GM23338 (cell line): ENCODE results near the gene SETMAR. TPM values are rescaled to one million over a fixed set of nuclear protein-coding genes. Genes with fewer than 3 reads are reported as not detected.

Experiments
- ATAC-seq: fragments of 200-7000 bp; cut with Tn5 transposase; 3 replicates; pipeline ENCODE4 v1.9.1; 2020
- DNase-seq: peaks from one replicate; pipeline ENCODE4 v3.0.0-alpha.2; 2015; ENCODE audit warnings: low spot score
- H2AFZ ChIP-seq: fragments of 200-600 bp; sonication (generic); 2 replicates; pipeline ENCODE4 v1.8.0; 2016; ENCODE audit warnings: antibody characterized with exemption, mild to moderate bottlenecking, moderate library complexity
- H3F3A ChIP-seq: fragments of 200-600 bp; sonication (generic); replicated peaks from 2 replicates; pipeline ENCODE4 v1.8.0; 2017; ENCODE audit warnings: antibody characterized with exemption, mixed run types, low read depth
- H3K27ac ChIP-seq: fragments of 200-600 bp; sonication (generic); 2 replicates; pipeline ENCODE4 v1.6.1; 2016; ENCODE audit warnings: low read depth
- H3K27me3 ChIP-seq: fragments of 200-600 bp; sonication (generic); 2 replicates; pipeline ENCODE4 v1.8.0; 2016; ENCODE audit warnings: mild to moderate bottlenecking, mixed run types, moderate library complexity; ENCODE audit not compliant: insufficient read depth
- H3K36me3 ChIP-seq: fragments of 200-600 bp; sonication (generic); 2 replicates; pipeline ENCODE4 v1.8.0; 2016; ENCODE audit warnings: mild to moderate bottlenecking; ENCODE audit not compliant: insufficient read depth
- H3K4me1 ChIP-seq: fragments of 200-600 bp; sonication (generic); 2 replicates; pipeline ENCODE4 v1.8.0; 2016; ENCODE audit warnings: mild to moderate bottlenecking, moderate library complexity; ENCODE audit not compliant: insufficient read depth
- H3K4me2 ChIP-seq: fragments of 200-600 bp; sonication (generic); 2 replicates; pipeline ENCODE4 v1.7.1; 2017; ENCODE audit warnings: mixed run types
- H3K4me3 ChIP-seq: fragments of 200-600 bp; sonication (generic); 2 replicates; pipeline ENCODE4 v1.6.1; 2016; ENCODE audit warnings: mixed run types
- H3K79me2 ChIP-seq: fragments of 200-600 bp; sonication (generic); replicated peaks from 2 replicates; pipeline ENCODE4 v1.8.0; 2017; ENCODE audit warnings: mild to moderate bottlenecking; ENCODE audit not compliant: insufficient read depth
- H3K9me2 ChIP-seq: fragments of 200-600 bp; sonication (generic); 2 replicates; pipeline ENCODE4 v1.8.0; 2017; ENCODE audit not compliant: insufficient read depth
- H4K20me1 ChIP-seq: fragments of 200-600 bp; sonication (generic); replicated peaks from 2 replicates; pipeline ENCODE4 v1.8.0; 2017; ENCODE audit warnings: mild to moderate bottlenecking; ENCODE audit not compliant: insufficient read depth
- H3K27ac Mint-ChIP-seq: 2 replicates; pipeline ENCODE4 v1.8.0; 2020; ENCODE audit warnings: inconsistent platforms, mild to moderate bottlenecking, moderate library complexity, mixed read lengths
- H3K27me3 Mint-ChIP-seq: 3 replicates; pipeline ENCODE4 v1.8.0; 2022; ENCODE audit warnings: low read depth, mild to moderate bottlenecking, moderate library complexity, mixed read lengths, inconsistent platforms; ENCODE audit not compliant: insufficient read depth, poor library complexity
- H3K36me3 Mint-ChIP-seq: 3 replicates; pipeline ENCODE4 v1.8.0; 2021; ENCODE audit warnings: low read depth, mild to moderate bottlenecking, inconsistent platforms, moderate library complexity, mixed read lengths
- H3K4me1 Mint-ChIP-seq: 3 replicates; pipeline ENCODE4 v1.8.0; 2020; ENCODE audit warnings: mild to moderate bottlenecking, inconsistent platforms, mixed read lengths
- H3K4me3 Mint-ChIP-seq: 3 replicates; pipeline ENCODE4 v1.8.0; 2021; ENCODE audit warnings: moderate library complexity, mild to moderate bottlenecking, inconsistent platforms, mixed read lengths
- H3K9me3 Mint-ChIP-seq: 3 replicates; pipeline ENCODE4 v1.8.0; 2020; ENCODE audit warnings: moderate library complexity, mild to moderate bottlenecking, inconsistent platforms, mixed read lengths
- CREB1 ChIP-seq: fragments of 250-450 bp; sonication (Bioruptor Pico); IDR thresholded peaks from 2 replicates; pipeline ENCODE4 v1.5.0; 2020; ENCODE audit warnings: low read depth, mild to moderate bottlenecking, moderate library complexity
- EZH2 ChIP-seq: fragments of 200-600 bp; sonication (generic); IDR thresholded peaks from one replicate; pipeline ENCODE4 v1.8.0; 2017; ENCODE audit warnings: antibody characterized with exemption, mild to moderate bottlenecking, low read depth; ENCODE audit not compliant: unreplicated experiment
- EZH2phosphoT487 ChIP-seq: fragments of 200-600 bp; sonication (generic); IDR thresholded peaks from one replicate; pipeline ENCODE4 v1.8.1; 2018; ENCODE audit warnings: antibody characterized with exemption; ENCODE audit not compliant: unreplicated experiment
- JUNB ChIP-seq: IDR thresholded peaks from one replicate; pipeline ENCODE4 v1.6.1; 2016; ENCODE audit warnings: antibody characterized with exemption; ENCODE audit not compliant: unreplicated experiment
- POLR2AphosphoS5 ChIP-seq: IDR thresholded peaks from 2 replicates; pipeline ENCODE4 v1.6.1; 2016; ENCODE audit warnings: antibody characterized with exemption, low read depth
- STAT1 ChIP-seq: IDR thresholded peaks from one replicate; pipeline ENCODE4 v1.6.1; 2016; ENCODE audit warnings: antibody characterized with exemption; ENCODE audit not compliant: unreplicated experiment
- ZNF114 ChIP-seq: fragments of 250-450 bp; sonication (Bioruptor Pico); IDR thresholded peaks from 2 replicates; pipeline ENCODE4 v1.5.0; 2020; ENCODE audit warnings: mild to moderate bottlenecking, moderate library complexity
- ZNF331 ChIP-seq: fragments of 250-450 bp; sonication (Bioruptor Pico); IDR thresholded peaks from 2 replicates; pipeline ENCODE4 v1.5.0; 2020; ENCODE audit warnings: low read depth, mild to moderate bottlenecking, moderate library complexity
- polyA plus RNA-seq: library from polyadenylated mRNA; unstranded; fragments of >200 nt; fragmentation: Nextera tagmentation; extraction: Ambion mirVana; gene quantifications from 2 replicates; pipeline ENCODE4 v1.2.1, GENCODE V29; 2016
- total RNA-seq: library from RNA; depleted of rRNA; stranded (reverse); fragments of >200 nt; shearing (Covaris generic); gene quantifications from 2 replicates; pipeline ENCODE4 v1.2.3, GENCODE V29; 2014
- TF ChIP-seq, protein P1 (sequence below): IDR thresholded peaks from 2 replicates; pipeline ENCODE4 v1.6.1; 2016; ENCODE audit warnings: antibody characterized with exemption
- TF ChIP-seq, protein P2 (sequence below): IDR thresholded peaks from one replicate; pipeline ENCODE4 v1.6.1; 2018; ENCODE audit warnings: antibody characterized with exemption; ENCODE audit not compliant: unreplicated experiment
- TF ChIP-seq, protein P3 (sequence below), 2 experiments: fragments of 200-600 bp in 1 of 2; sonication (generic) in 1 of 2; conservative IDR thresholded peaks; 2 replicates each; pipeline versions ENCODE4 v1.5.1 to v1.6.1; 2016 to 2017; ENCODE audit warnings: antibody characterized with exemption in 2 of 2, low read depth in 2 of 2, mild to moderate bottlenecking in 2 of 2, moderate library complexity in 1 of 2

The SETMAR gene
- total and polyA plus RNA-seq, 2 experiments from 2014 or later = 11.2 to 19.8 TPM

DNA sequence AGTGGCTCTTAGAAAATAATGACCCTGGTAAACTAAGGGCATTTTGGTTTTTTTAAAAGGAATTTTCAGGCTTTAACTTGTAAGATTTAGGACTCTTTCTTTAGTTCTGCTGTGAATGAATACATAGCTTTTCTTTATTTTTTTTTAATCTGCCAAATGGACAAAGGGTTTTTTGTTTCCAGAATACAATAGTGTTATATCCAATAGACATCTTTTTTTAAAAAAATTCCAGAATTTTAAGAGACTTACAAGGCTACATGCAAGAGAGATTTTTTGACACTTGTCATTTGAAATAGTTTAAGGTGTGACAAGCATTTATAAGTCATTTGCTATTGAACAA is 38.1 kb downstream of the SETMAR start:
- no peaks in the 10 kb centered on the region for H3K79me2 ChIP-seq
- no peaks in the 10 kb centered on the region for H3K36me3 Mint-ChIP-seq
- TF ChIP-seq, protein P1, sequence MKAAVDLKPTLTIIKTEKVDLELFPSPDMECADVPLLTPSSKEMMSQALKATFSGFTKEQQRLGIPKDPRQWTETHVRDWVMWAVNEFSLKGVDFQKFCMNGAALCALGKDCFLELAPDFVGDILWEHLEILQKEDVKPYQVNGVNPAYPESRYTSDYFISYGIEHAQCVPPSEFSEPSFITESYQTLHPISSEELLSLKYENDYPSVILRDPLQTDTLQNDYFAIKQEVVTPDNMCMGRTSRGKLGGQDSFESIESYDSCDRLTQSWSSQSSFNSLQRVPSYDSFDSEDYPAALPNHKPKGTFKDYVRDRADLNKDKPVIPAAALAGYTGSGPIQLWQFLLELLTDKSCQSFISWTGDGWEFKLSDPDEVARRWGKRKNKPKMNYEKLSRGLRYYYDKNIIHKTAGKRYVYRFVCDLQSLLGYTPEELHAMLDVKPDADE = no peak
- H3K4me3 Mint-ChIP-seq = no peak overlapping the region
- no peak overlapping the region for H3K27ac ChIP-seq
- H3K4me1 ChIP-seq = no peaks in the 10 kb centered on the region
- no peaks in the 10 kb centered on the region for H3K9me2 ChIP-seq
- H3F3A ChIP-seq = no peaks in the 10 kb centered on the region
- no peak overlapping the region for H3K27ac Mint-ChIP-seq
- ATAC-seq (no peak), DNase-seq (no peak)
- no peak overlapping the region for H3K4me3 ChIP-seq
- peaks cover 1% of the 10 kb centered on the region for H3K27me3 Mint-ChIP-seq
- H3K36me3 ChIP-seq = no peaks in the 10 kb centered on the region
- no peaks in the 10 kb centered on the region; the same call in 2 of the 3 replicates for H3K9me3 Mint-ChIP-seq
- peaks cover 25% of the 10 kb centered on the region for H3K4me1 Mint-ChIP-seq
- no peak overlapping the region for H3K4me2 ChIP-seq
- H3K27me3 ChIP-seq = no peaks in the 10 kb centered on the region
- no peaks in the 10 kb centered on the region for H4K20me1 ChIP-seq
- no peak overlapping the region for H2AFZ ChIP-seq

DNA sequence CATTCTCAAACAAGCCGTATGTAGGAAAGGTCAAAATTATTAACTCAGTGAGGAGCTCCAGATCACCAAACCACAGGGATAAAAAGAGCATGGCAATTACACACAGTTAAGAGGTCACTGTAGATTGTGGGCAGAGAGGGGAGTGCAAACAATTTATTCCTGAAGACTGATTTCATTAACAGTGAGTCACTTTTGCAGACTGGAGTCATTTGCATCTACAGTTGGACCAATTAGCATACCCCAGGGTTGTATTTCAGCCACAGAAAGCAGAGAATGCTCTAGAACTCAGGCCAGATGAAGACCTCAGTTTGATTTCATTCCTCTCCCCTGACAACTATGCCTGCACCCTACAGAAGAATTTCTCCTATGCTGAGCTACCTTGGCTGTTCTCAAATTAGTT is 40.1 kb downstream of the SETMAR start:
- peaks cover 4% of the 10 kb centered on the region; the same call in 2 of the 3 replicates for H3K9me3 Mint-ChIP-seq
- ATAC-seq (no peak), DNase-seq (no peak)
- peaks cover 1% of the 10 kb centered on the region for H3K27me3 Mint-ChIP-seq
- TF ChIP-seq JUNB (no peak), ZNF331 (no peak), CREB1 (CRISPR knock-in tag) (no peak), ZNF114 (CRISPR knock-in tag) (no peak), POLR2AphosphoS5 (no peak), EZH2 (no peak), EZH2phosphoT487 (no peak), STAT1 (no peak)
- TF ChIP-seq, protein P2, sequence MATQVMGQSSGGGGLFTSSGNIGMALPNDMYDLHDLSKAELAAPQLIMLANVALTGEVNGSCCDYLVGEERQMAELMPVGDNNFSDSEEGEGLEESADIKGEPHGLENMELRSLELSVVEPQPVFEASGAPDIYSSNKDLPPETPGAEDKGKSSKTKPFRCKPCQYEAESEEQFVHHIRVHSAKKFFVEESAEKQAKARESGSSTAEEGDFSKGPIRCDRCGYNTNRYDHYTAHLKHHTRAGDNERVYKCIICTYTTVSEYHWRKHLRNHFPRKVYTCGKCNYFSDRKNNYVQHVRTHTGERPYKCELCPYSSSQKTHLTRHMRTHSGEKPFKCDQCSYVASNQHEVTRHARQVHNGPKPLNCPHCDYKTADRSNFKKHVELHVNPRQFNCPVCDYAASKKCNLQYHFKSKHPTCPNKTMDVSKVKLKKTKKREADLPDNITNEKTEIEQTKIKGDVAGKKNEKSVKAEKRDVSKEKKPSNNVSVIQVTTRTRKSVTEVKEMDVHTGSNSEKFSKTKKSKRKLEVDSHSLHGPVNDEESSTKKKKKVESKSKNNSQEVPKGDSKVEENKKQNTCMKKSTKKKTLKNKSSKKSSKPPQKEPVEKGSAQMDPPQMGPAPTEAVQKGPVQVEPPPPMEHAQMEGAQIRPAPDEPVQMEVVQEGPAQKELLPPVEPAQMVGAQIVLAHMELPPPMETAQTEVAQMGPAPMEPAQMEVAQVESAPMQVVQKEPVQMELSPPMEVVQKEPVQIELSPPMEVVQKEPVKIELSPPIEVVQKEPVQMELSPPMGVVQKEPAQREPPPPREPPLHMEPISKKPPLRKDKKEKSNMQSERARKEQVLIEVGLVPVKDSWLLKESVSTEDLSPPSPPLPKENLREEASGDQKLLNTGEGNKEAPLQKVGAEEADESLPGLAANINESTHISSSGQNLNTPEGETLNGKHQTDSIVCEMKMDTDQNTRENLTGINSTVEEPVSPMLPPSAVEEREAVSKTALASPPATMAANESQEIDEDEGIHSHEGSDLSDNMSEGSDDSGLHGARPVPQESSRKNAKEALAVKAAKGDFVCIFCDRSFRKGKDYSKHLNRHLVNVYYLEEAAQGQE = no peak
- TF ChIP-seq, protein P3, sequence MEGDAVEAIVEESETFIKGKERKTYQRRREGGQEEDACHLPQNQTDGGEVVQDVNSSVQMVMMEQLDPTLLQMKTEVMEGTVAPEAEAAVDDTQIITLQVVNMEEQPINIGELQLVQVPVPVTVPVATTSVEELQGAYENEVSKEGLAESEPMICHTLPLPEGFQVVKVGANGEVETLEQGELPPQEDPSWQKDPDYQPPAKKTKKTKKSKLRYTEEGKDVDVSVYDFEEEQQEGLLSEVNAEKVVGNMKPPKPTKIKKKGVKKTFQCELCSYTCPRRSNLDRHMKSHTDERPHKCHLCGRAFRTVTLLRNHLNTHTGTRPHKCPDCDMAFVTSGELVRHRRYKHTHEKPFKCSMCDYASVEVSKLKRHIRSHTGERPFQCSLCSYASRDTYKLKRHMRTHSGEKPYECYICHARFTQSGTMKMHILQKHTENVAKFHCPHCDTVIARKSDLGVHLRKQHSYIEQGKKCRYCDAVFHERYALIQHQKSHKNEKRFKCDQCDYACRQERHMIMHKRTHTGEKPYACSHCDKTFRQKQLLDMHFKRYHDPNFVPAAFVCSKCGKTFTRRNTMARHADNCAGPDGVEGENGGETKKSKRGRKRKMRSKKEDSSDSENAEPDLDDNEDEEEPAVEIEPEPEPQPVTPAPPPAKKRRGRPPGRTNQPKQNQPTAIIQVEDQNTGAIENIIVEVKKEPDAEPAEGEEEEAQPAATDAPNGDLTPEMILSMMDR (conservative IDR thresholded peaks at IDR 0.05; ENCODE audit: low read depth in 2 of 2) = no peak
- no peaks in the 10 kb centered on the region for H3F3A ChIP-seq
- H3K4me3 Mint-ChIP-seq = no peak overlapping the region
- no peaks in the 10 kb centered on the region for H3K4me1 ChIP-seq
- H3K27me3 ChIP-seq = no peaks in the 10 kb centered on the region
- H3K4me2 ChIP-seq = no peak overlapping the region
- peaks cover 12% of the 10 kb centered on the region for H3K4me1 Mint-ChIP-seq
- no peak overlapping the region for H3K4me3 ChIP-seq
- H2AFZ ChIP-seq = no peak overlapping the region
- no peaks in the 10 kb centered on the region for H3K79me2 ChIP-seq
- H3K36me3 ChIP-seq = no peaks in the 10 kb centered on the region
- no peak overlapping the region for H3K27ac ChIP-seq
- no peak overlapping the region for H3K27ac Mint-ChIP-seq
- no peaks in the 10 kb centered on the region for H3K36me3 Mint-ChIP-seq
- H4K20me1 ChIP-seq = no peaks in the 10 kb centered on the region
- no peaks in the 10 kb centered on the region for H3K9me2 ChIP-seq
